GM18517 (cell line): ENCODE data around the gene KSR2.
"Not testable (repeated sequence)": the region's sequence is repeated elsewhere in the genome, so short reads cannot be mapped to it uniquely, and the experiment has no call there.

Experiments used
- ATAC-seq: cut with Tn5 transposase; IDR thresholded peaks from one replicate; pipeline ENCODE4 v1.9.1; 2021; ENCODE audit warnings: mild to moderate bottlenecking, moderate library complexity; ENCODE audit not compliant: unreplicated experiment

Gene KSR2

GRCh38 chr12:117968826-117969659, at the start of gene KSR2:
Gene KSR2, minus strand, starts transcription at chr12:117968990. Its CDS starts 735 bp downstream, at chr12:117968255.
- peak; percentile 63 for ATAC-seq

DNA sequence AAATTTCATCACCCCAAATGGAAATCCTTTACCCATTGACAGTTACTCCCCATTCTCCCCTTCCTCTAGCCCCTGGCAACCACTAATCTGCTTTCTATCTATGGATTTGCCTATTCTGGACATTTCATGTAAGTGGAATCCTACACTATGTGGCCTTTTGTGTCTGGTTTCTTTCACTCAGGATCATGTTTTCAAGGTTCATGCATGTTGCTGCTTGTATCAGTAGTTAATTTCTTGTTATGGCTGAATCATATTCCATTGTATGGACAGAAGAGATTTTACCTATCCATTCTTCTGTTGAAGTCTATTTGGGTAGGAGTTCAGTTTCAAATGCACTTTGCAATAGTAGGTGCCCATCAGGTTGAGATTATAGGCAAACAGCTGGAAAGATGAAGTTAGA, 49.1 kb upstream of the KSR2 start:
- no peak for ATAC-seq

DNA sequence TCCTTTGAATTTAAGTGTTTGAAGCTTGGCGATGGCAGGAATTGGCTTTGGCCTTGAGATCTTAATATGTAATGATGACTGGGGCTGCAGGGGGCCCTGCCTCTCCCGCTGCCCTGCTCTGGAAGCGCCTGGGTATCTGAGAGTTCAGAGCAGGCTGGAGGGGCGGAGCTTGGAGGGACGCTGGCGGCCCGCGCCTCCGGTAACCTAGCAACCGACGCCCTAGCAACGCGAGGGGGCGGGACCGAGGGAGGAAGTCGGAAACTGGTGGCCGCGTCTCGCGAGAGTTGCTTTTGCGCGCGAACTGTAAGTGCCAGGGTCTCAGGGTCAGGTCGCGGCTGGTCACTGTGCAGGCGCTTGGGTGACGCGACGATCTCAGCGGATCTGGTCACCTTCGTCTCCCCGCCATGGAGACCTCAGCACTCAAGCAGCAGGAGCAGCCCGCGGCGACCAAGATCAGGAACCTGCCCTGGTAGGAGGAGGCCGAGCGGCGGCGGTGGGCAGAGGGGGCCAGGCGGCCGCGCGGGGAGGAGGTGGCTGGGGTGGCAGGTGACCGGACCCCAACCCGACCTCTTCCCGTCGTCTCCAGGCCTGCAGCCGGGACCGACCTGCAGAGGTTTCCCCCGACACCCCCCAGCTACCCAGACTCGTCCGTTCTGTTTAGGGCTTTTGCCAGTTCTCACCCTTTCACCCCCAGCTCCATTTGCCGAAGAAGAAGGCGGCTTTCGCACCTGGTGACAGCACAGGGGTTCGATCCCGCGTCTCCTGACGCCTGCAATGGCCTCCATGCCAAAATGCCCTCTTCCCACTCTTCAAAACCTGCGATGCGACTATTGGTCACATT, 47.9 kb upstream of the KSR2 start, which contains the start of gene RFC5:
RFC5 (plus strand) TSS at position 280 of the 841 bp plus-strand sequence; CDS start at position 405, 125 bp downstream.
- peak; percentile 96 for ATAC-seq

DNA sequence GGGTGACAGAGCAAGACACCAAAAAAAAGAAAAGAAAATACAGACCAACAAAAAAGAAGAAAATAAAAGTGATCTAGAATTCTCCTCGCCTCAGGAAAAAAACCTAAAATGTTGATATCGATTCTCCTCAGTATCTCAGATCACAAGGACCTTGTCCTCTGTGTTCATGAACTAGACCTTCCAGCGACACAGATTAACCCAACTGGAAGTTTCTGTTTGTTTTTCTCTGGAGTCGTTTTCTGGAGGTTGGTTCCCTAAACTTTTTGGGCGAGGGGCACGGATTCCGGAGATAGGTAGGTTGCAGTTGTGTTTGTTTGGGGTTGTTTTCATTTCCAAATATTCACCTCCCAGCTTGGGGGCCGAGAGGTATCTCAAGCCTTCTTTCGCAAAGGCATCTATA, 47.2 kb upstream of the KSR2 start:
- ATAC-seq, result no peak

DNA sequence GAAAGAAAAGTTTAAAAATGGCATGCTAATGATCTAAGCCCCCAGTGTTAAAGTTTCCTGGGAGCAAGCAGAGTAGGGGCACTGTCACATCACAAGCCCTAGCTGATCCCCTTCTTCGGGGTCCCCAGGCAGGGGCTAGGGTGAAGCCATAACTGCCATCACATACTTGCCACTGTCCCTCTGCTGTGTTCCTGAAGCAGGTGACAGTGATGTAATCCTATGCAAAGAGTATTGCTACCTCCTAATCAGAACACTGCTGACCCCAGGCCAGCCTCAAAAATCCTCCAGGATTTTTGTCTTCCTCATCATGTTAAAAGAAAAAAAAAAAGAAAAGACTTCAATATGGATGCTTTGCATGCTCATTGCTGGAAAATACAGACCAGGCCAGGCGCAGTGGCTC, 46.5 kb upstream of the KSR2 start:
- ATAC-seq, result no peak

DNA sequence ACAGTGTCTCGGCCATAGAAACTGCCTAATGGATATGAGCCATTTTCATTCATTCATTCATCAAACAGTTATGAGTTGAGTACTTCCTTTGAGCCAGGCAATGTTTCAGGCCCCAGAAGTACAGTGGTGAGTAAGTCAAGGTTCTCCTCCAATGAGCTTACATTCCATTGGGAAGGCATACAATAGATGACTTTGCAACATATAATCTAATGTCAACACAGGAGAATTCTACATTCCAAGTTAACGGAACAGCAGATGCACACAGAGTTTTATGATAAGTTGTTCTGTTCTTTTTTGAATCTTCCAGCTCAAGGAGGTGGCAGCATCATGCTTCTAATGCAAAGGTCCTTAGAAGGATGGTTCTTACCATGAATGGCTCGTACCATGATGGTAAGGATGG, 44.5 kb upstream of the KSR2 start:
- ATAC-seq, result no peak

GRCh38 chr12:118011961-118012360, 43.2 kb upstream of the KSR2 start:
- no peak for ATAC-seq

- no peak for ATAC-seq
These were observed 42.6 kb upstream of the KSR2 start for GRCh38 chr12:118011377-118011776.

DNA sequence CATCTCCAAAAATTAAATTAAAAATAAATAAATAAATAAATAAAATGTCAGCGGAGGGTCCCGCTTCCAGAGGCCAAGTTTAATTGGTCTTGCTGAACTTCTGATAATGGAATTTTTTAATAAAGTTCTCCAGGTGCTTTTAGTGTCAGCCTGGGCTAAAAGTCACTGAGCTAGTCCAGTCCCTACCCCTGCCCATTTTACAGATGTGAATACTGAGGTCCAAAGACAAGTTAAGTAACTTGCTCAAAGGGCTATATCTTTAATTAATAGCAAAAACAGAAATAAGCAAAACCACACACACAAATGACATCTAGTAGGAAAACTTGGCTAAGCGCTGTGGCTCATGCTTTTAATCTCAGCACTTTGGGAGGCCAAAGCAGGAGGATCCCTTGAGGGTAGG, 42.1 kb upstream of the KSR2 start:
- ATAC-seq, result no peak

- ATAC-seq, result not testable (repeated sequence)
These were observed 31.0 kb upstream of the KSR2 start for GRCh38 chr12:117999806-118000205.

GRCh38 chr12:117998719-117999118, 29.9 kb upstream of the KSR2 start:
- no peak for ATAC-seq

DNA sequence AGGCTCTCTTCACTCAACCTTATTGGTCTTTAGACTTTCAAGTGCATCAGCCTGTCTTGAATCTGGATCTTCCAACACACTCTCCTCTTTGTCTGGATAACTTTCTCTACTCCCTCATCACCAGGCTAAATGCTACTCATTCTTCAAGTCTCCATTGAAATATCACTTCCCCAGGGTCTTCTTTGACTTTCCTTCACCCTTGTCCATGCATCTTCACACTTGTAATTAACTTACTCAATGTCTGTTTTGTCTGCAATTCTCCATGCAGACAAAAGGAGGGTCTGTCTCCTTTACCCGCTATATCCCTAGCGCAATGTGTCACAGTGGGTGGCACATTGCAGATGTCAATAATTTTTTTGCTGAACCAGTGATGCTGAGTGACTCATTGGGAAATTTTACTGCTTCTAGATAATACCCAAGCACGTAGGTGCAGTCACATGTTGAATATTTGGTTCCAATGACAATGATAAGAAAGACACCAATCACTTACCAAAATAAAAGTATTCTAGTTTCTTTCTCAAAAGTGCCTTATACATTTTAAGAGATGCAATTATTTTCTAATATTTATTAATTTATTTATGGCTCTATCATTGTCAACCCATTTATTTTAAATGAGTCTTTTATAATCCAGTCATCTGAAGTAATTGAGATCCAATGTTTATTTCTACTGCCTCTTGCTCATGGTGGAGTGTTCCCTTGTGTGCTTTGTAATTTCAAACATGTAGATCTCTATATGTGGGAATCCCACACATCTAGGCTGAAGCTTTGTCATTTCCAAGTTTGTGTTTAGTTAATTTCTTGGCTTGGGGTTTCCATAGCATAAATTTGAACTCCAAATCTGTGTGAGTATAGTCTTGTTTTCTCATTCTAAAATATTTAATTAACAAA, 26.0 kb upstream of the KSR2 start:
- no peak for ATAC-seq

GRCh38 chr12:117986705-117987469, 18.1 kb upstream of the KSR2 start:
- ATAC-seq, result no peak

GRCh38 chr12:117985182-117985581, 16.4 kb upstream of the KSR2 start:
- no peak for ATAC-seq

DNA sequence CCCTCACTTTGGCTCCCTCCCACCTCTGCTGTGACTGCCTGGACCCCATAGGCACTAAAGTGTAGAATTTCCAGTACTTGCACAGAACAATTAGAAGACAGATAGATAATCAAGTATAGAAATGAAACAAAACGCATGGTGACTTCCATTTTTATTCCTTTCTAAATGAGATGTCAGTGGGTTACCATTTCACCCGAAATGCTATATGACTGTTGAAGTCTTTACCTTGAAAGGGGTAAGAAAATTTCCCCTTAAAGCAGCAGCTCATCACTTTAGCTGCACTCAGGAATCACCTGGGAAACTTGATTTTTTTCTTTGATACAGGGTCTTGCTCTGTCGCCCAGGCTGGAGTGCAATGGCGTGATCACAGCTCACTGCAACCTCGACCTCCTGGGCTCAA, 12.5 kb upstream of the KSR2 start:
- no peak for ATAC-seq

- ATAC-seq, result no peak
These were observed 11.8 kb upstream of the KSR2 start for GRCh38 chr12:117980616-117981015.

DNA sequence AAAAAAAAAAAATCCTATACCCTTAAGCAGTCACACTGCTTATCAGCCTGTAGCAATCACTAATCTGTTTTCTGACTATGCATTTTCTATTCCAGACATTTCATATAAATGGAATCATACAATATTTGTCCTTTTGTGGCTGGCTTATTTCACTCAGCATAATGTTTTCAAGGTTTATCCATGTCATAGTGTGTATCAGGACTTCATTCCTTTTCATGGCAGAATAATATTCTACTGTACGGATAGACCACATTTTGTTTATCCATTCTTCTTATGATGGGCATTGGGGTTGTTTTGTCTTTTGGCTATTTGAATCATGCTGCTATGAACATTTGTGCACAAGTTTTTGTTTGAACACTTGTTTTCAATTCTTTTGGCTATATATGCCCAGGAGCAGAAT, 8.6 kb upstream of the KSR2 start:
- no peak for ATAC-seq

- no peak for ATAC-seq
These were observed 6.2 kb upstream of the KSR2 start for GRCh38 chr12:117975006-117975405.

DNA sequence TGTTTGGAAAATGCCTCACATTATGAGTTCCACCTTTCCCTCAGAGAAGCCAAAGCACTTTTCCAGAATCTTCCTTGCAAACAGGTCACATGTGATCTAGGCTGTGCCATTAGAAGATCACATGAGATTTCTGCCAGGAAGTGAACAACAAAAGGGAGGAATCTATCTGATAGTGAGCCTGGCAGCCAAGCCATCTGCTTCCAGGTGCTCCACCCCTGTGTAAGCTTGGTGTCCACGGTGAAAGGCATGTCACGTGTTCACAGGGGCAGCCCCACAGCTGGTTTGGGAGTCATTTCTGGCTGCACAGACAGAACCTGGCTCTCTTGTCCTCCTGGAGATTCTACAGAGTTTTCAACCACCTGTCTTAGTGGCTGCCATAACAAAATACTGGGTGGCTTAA, 3.5 kb upstream of the KSR2 start:
- no peak for ATAC-seq

GRCh38 chr12:117970334-117970733, 1.5 kb upstream of the KSR2 start:
- ATAC-seq, result no peak
